MCF 10A (cell line): Measurements from ENCODE around the gene C20orf173. TPM values are rescaled to one million over a fixed set of nuclear protein-coding genes. Genes with fewer than 3 reads are reported as not detected.

Experiments used
- BruUV-seq: library from RNA; stranded (reverse); fragments of 400-500 nt; replicated peaks from 2 replicates; lab custom pipeline; 2021; lab: Mats Ljungman, UMichigan
- CTCF ChIA-PET: fragments of 300-600 bp; sonication (Branson Sonifier 250); formaldehyde crosslinking; extraction: SDS; loops from one replicate; lab custom pipeline; 2021; ENCODE audit warnings: antibody characterized with exemption, inconsistent platforms; lab: Yijun Ruan, JAX
- POLR2A ChIA-PET: fragments of 300-600, 350-650 bp; sonication (Branson Sonifier 250); formaldehyde crosslinking; extraction: SDS; loops from one replicate; lab custom pipeline; 2020; ENCODE audit warnings: antibody characterized with exemption, inconsistent platforms; lab: Yijun Ruan, JAX
- DNase-seq: peaks from one replicate; pipeline ENCODE4 v3.0.0-alpha.2; 2018; ENCODE audit not compliant: unreplicated experiment
- H3K27ac Mint-ChIP-seq: one replicate; pipeline ENCODE4 v1.8.0; 2022; ENCODE audit warnings: mild to moderate bottlenecking, low read depth, mixed read lengths; ENCODE audit not compliant: unreplicated experiment
- H3K27me3 Mint-ChIP-seq: one replicate; pipeline ENCODE4 v1.8.0; 2022; ENCODE audit warnings: mixed read lengths; ENCODE audit not compliant: insufficient read depth, unreplicated experiment
- H3K36me3 Mint-ChIP-seq: one replicate; pipeline ENCODE4 v1.8.0; 2022; ENCODE audit warnings: mild to moderate bottlenecking, moderate library complexity, mixed read lengths; ENCODE audit not compliant: insufficient read depth, unreplicated experiment
- H3K4me1 Mint-ChIP-seq: one replicate; pipeline ENCODE4 v1.8.0; 2022; ENCODE audit warnings: mixed read lengths; ENCODE audit not compliant: insufficient read depth, unreplicated experiment
- H3K4me3 Mint-ChIP-seq: one replicate; pipeline ENCODE4 v1.8.0; 2022; ENCODE audit warnings: mild to moderate bottlenecking, moderate library complexity, mixed read lengths; ENCODE audit not compliant: unreplicated experiment
- H3K9me3 Mint-ChIP-seq: one replicate; pipeline ENCODE4 v1.8.0; 2022; ENCODE audit warnings: mixed read lengths; ENCODE audit not compliant: unreplicated experiment
- CTCF ChIP-seq: fragments of 200-600 bp; IDR thresholded peaks from one replicate; pipeline ENCODE4 v1.8.0; 2022; ENCODE audit warnings: antibody characterized with exemption, mild to moderate bottlenecking; ENCODE audit not compliant: unreplicated experiment
- intact Hi-C: fragments of 100-400 bp; cut with micrococcal nuclease; formaldehyde crosslinking; loops from 2 replicates; pipeline ENCODE4 v1.14.1; 2022
- total RNA-seq: library from RNA; stranded (reverse); gene quantifications from 2 replicates; pipeline ENCODE4 v1.2.3, GENCODE V29; 2022

Gene C20orf173
- total RNA-seq, 1 experiment from 2014 or later: not detected

- H3K36me3 Mint-ChIP-seq: peaks cover 16% of the 10 kb centered on the region
- intact Hi-C loops: loop anchor here (10.0 kb wide), 1 partner anchor 103 kb away; the partner anchor contains the start of genes CPNE1 and RBM12
- H3K4me1 Mint-ChIP-seq: no peaks in the 10 kb centered on the region
- no peak for DNase-seq
- H3K27ac Mint-ChIP-seq: no peak overlapping the region
- H3K9me3 Mint-ChIP-seq: no peaks in the 10 kb centered on the region
- no peaks in the 10 kb centered on the region for H3K27me3 Mint-ChIP-seq
- no TSS peak for BruUV-seq
- no peak overlapping the region for H3K4me3 Mint-ChIP-seq
- POLR2A ChIA-PET: interaction anchor here (0.7 kb wide), 1 partner anchor 58 kb away, joined by 4 read pairs; no protein-coding TSS in a partner anchor
- no peak for TF ChIP-seq CTCF
- CTCF ChIA-PET: interaction anchor here (1.0 to 1.4 kb wide), 2 partner anchors 93 to 98 kb away, joined by 3 to 5 read pairs; no protein-coding TSS in a partner anchor
Observed at GRCh38 chr20:35561671-35562070, 32.2 kb upstream of the C20orf173 start.

- ChIA-PET POLR2A (no interaction called here), CTCF (interaction anchor here (1.0 kb wide), 1 partner anchor 93 kb away, joined by 3 read pairs; no protein-coding TSS in a partner anchor)
- H3K27me3 Mint-ChIP-seq: no peaks in the 10 kb centered on the region
- TF ChIP-seq CTCF: no peak
- no peaks in the 10 kb centered on the region for H3K9me3 Mint-ChIP-seq
- H3K36me3 Mint-ChIP-seq: peaks cover 20% of the 10 kb centered on the region
- intact Hi-C loops: loop anchor here (10.0 kb wide), 1 partner anchor 104 kb away; the partner anchor contains the start of genes CPNE1 and RBM12
- H3K4me3 Mint-ChIP-seq: no peak overlapping the region
- H3K4me1 Mint-ChIP-seq: no peaks in the 10 kb centered on the region
- H3K27ac Mint-ChIP-seq: no peak overlapping the region
- DNase-seq: peak; percentile 51
- BruUV-seq: no TSS peak
Observed at GRCh38 chr20:35561268-35561667, 31.8 kb upstream of the C20orf173 start.

GRCh38 chr20:35560541-35560940 is 31.1 kb upstream of the C20orf173 start:
- H3K4me1 Mint-ChIP-seq: no peaks in the 10 kb centered on the region
- no peaks in the 10 kb centered on the region for H3K27me3 Mint-ChIP-seq
- H3K36me3 Mint-ChIP-seq: peaks cover 21% of the 10 kb centered on the region
- no peak overlapping the region for H3K27ac Mint-ChIP-seq
- no peak overlapping the region for H3K4me3 Mint-ChIP-seq
- no peak for DNase-seq
- CTCF ChIA-PET: no interaction called here
- H3K9me3 Mint-ChIP-seq: no peaks in the 10 kb centered on the region
- no TSS peak for BruUV-seq
- no peak for TF ChIP-seq CTCF
- intact Hi-C loops: loop anchor here (10.0 kb wide), 1 partner anchor 104 kb away; the partner anchor contains the start of genes CPNE1 and RBM12
- POLR2A ChIA-PET: interaction anchor here (0.6 to 0.9 kb wide), 3 partner anchors 11 to 57 kb away, joined by 3 read pairs; no protein-coding TSS in a partner anchor

- no peak for DNase-seq
- no TSS peak for BruUV-seq
- Mint-ChIP-seq H3K27me3 (no peaks in the 10 kb centered on the region), H3K4me3 (no peak overlapping the region), H3K4me1 (peaks cover 2% of the 10 kb centered on the region), H3K36me3 (peaks cover 22% of the 10 kb centered on the region), H3K9me3 (no peaks in the 10 kb centered on the region), H3K27ac (no peak overlapping the region)
- ChIA-PET POLR2A (interaction anchor here (0.6 to 0.9 kb wide), 3 partner anchors 11 to 57 kb away, joined by 3 read pairs; no protein-coding TSS in a partner anchor), CTCF (no interaction called here)
- intact Hi-C loops: loop anchor here (10.0 kb wide), 1 partner anchor 105 kb away; the partner anchor contains the start of genes CPNE1 and RBM12
- TF ChIP-seq CTCF: no peak
Observed at GRCh38 chr20:35560105-35560511, 30.7 kb upstream of the C20orf173 start.
